ENCODE measurements around the gene IKZF3. TPM values are rescaled to one million over a fixed set of nuclear protein-coding genes. Genes with fewer than 3 reads are reported as not detected.

Gene IKZF3
- total and polyA plus RNA-seq, 4 experiments from 2014 or later = 3.2 to 118 (median 102) TPM

GRCh38 chr17:39781031-39781860 is 82.9 kb downstream of the IKZF3 start:
- Mint-ChIP-seq H3K4me1 (peaks cover 41 to 82% (median 63%) of the 10 kb centered on the region in 4 donors), H3K9me3 (no peaks in the 10 kb centered on the region), H3K27ac (peak overlapping the region; percentile 86 to 95 (median 90)), H3K27me3 (no peaks in the 10 kb centered on the region), H3K4me3 (peak overlapping the region in 7 of 8 donors; percentile 27 to 72 (median 61)), H3K36me3 (peaks cover 36 to 43% of the 10 kb centered on the region in 2 donors)
- Histone ChIP-seq H3K9me3 (ENCODE audit: control insufficient read depth in 1 of 2, low read length in 2 of 2) (no peaks in the 10 kb centered on the region), H3K27ac (ENCODE audit: low read depth, low read length) (peak overlapping the region; percentile 12), H3K36me3 (ENCODE audit: insufficient read depth, low read length) (no peaks in the 10 kb centered on the region), H3K4me3 (ENCODE audit: low read length in 2 of 2) (no peak overlapping the region), H3K27me3 (ENCODE audit: insufficient read depth, low read length) (no peaks in the 10 kb centered on the region), H3K4me1 (ENCODE audit: insufficient read depth, low read length) (peaks cover 78% of the 10 kb centered on the region)
- intact Hi-C loops (cut with micrococcal nuclease) = loop anchor here (1.0 kb wide), 1 partner anchor 10 kb away; no protein-coding TSS in a partner anchor
- no peak for DNase-seq
- POLR2A ChIA-PET (ENCODE audit: partially characterized antibody) = interaction anchor here (0.6 to 12.5 kb wide), 15 partner anchors 9 to 145 kb away, joined by 3 to 174 read pairs (median 5); partner anchors contain the start of gene IKZF3
- CTCF ChIA-PET (ENCODE audit: partially characterized antibody) = interaction anchor here (0.9 to 5.4 kb wide), 13 partner anchors 9 to 199 kb away, joined by 3 to 43 read pairs (median 7); partner anchors contain the start of genes IKZF3 and PSMD3

- ChIA-PET POLR2A (ENCODE audit: partially characterized antibody) (interaction anchor here (0.6 to 12.5 kb wide), 19 partner anchors 8 to 203 kb away, joined by 3 to 174 read pairs (median 7); partner anchors contain the start of genes IKZF3, MIEN1 and PSMD3), CTCF (ENCODE audit: partially characterized antibody) (interaction anchor here (0.9 to 2.6 kb wide), 7 partner anchors 16 to 156 kb away, joined by 3 to 25 read pairs (median 3); no protein-coding TSS in a partner anchor)
- no peaks in the 10 kb centered on the region for H3K9me3 Mint-ChIP-seq
- DNase-seq = peak in 4 of 5 donors; percentile 34 to 57 (median 48)
- Histone ChIP-seq H3K27ac (ENCODE audit: low read depth, low read length) (peak overlapping the region; percentile 77), H3K36me3 (ENCODE audit: insufficient read depth, low read length) (no peaks in the 10 kb centered on the region), H3K4me1 (ENCODE audit: insufficient read depth, low read length) (peaks cover 84% of the 10 kb centered on the region), H3K9me3 (ENCODE audit: control insufficient read depth in 1 of 2, low read length in 2 of 2) (no peaks in the 10 kb centered on the region), H3K27me3 (ENCODE audit: insufficient read depth, low read length) (no peaks in the 10 kb centered on the region), H3K4me3 (ENCODE audit: low read length in 2 of 2) (peak overlapping the region; percentile 64 to 74)
- peaks cover 51 to 88% (median 69%) of the 10 kb centered on the region in 4 donors for H3K4me1 Mint-ChIP-seq
- H3K4me3 Mint-ChIP-seq = peak overlapping the region; percentile 93 to 99 (median 96)
- H3K27ac Mint-ChIP-seq = peak overlapping the region; percentile 89 to 98 (median 95)
- no peaks in the 10 kb centered on the region for H3K27me3 Mint-ChIP-seq
- H3K36me3 Mint-ChIP-seq = peaks cover 30 to 39% of the 10 kb centered on the region in 2 donors
- intact Hi-C loops (cut with micrococcal nuclease) = loop anchor here (1.0 to 2.0 kb wide), 4 partner anchors 13 to 47 kb away; partner anchors contain the start of gene MIEN1
Measured at GRCh38 chr17:39777534-39778365, 86.4 kb downstream of the IKZF3 start.

GRCh38 chr17:39776252-39776651 is 87.9 kb downstream of the IKZF3 start:
- CTCF ChIA-PET (ENCODE audit: partially characterized antibody) = interaction anchor here (0.9 to 2.6 kb wide), 6 partner anchors 10 to 153 kb away, joined by 3 to 25 read pairs (median 3); partner anchors contain the start of gene MIEN1
- DNase-seq = peak in 2 of 5 donors; percentile 29 to 59

GRCh38 chr17:39775031-39775430 is 89.1 kb downstream of the IKZF3 start:
- H3K4me3 Mint-ChIP-seq = peak overlapping the region; percentile 93 to 99 (median 96)
- Histone ChIP-seq H3K4me1 (ENCODE audit: insufficient read depth, low read length) (peaks cover 84% of the 10 kb centered on the region), H3K27me3 (ENCODE audit: insufficient read depth, low read length) (no peaks in the 10 kb centered on the region), H3K27ac (ENCODE audit: low read depth, low read length) (peak overlapping the region; percentile 77), H3K4me3 (ENCODE audit: low read length in 2 of 2) (peak overlapping the region; percentile 18 to 74), H3K36me3 (ENCODE audit: insufficient read depth, low read length) (no peaks in the 10 kb centered on the region), H3K9me3 (ENCODE audit: control insufficient read depth in 1 of 2, low read length in 2 of 2) (no peaks in the 10 kb centered on the region)
- no peak for DNase-seq
- peaks cover 56 to 91% (median 71%) of the 10 kb centered on the region in 4 donors for H3K4me1 Mint-ChIP-seq
- peaks cover 45 to 49% of the 10 kb centered on the region in 2 donors for H3K36me3 Mint-ChIP-seq
- H3K27ac Mint-ChIP-seq = peak overlapping the region; percentile 89 to 98 (median 95)
- no peaks in the 10 kb centered on the region for H3K27me3 Mint-ChIP-seq
- ChIA-PET POLR2A (ENCODE audit: partially characterized antibody) (interaction anchor here (1.3 to 12.5 kb wide), 9 partner anchors 10 to 88 kb away, joined by 4 to 174 read pairs (median 22); partner anchors contain the start of genes IKZF3 and MIEN1), CTCF (ENCODE audit: partially characterized antibody) (interaction anchor here (0.7 to 1.5 kb wide), 6 partner anchors 27 to 206 kb away, joined by 3 to 4 read pairs (median 3); partner anchors contain the start of genes MIEN1 and PSMD3)
- intact Hi-C loops (cut with micrococcal nuclease) = no loop called here
- no peaks in the 10 kb centered on the region for H3K9me3 Mint-ChIP-seq

More at GRCh38 chr17:39776252-39776651, 87.9 kb downstream of the IKZF3 start:
- H3K36me3 ChIP-seq (ENCODE audit: insufficient read depth, low read length) = no peaks in the 10 kb centered on the region
- peak overlapping the region; percentile 77 for H3K27ac ChIP-seq (ENCODE audit: low read depth, low read length)
- POLR2A ChIA-PET (ENCODE audit: partially characterized antibody) = interaction anchor here (0.9 to 12.5 kb wide), 13 partner anchors 9 to 153 kb away, joined by 3 to 174 read pairs (median 17); partner anchors contain the start of genes IKZF3, MIEN1 and ZPBP2
- intact Hi-C loops (cut with micrococcal nuclease) = loop anchor here (2.0 kb wide), 2 partner anchors 15 to 37 kb away; no protein-coding TSS in a partner anchor
- H3K4me1 ChIP-seq (ENCODE audit: insufficient read depth, low read length) = peaks cover 84% of the 10 kb centered on the region
- H3K27ac Mint-ChIP-seq = peak overlapping the region; percentile 89 to 98 (median 95)
- H3K4me3 Mint-ChIP-seq = peak overlapping the region; percentile 93 to 99 (median 96)
- no peaks in the 10 kb centered on the region for H3K27me3 ChIP-seq (ENCODE audit: insufficient read depth, low read length)
- peak overlapping the region; percentile 64 to 74 for H3K4me3 ChIP-seq (ENCODE audit: low read length in 2 of 2)
- no peaks in the 10 kb centered on the region for H3K27me3 Mint-ChIP-seq
- H3K4me1 Mint-ChIP-seq = peaks cover 52 to 88% (median 68%) of the 10 kb centered on the region in 4 donors
- no peaks in the 10 kb centered on the region for H3K9me3 ChIP-seq (ENCODE audit: control insufficient read depth in 1 of 2, low read length in 2 of 2)
- H3K36me3 Mint-ChIP-seq = peaks cover 40 to 47% of the 10 kb centered on the region in 2 donors
- no peaks in the 10 kb centered on the region for H3K9me3 Mint-ChIP-seq

GRCh38 chr17:39774047-39774446 is 90.1 kb downstream of the IKZF3 start:
- Mint-ChIP-seq H3K36me3 (peaks cover 47 to 58% of the 10 kb centered on the region in 2 donors), H3K27me3 (no peaks in the 10 kb centered on the region), H3K4me1 (peaks cover 61 to 96% (median 77%) of the 10 kb centered on the region in 4 donors), H3K9me3 (no peaks in the 10 kb centered on the region), H3K4me3 (peak overlapping the region; percentile 78 to 97 (median 94)), H3K27ac (peak overlapping the region; percentile 89 to 98 (median 94))
- Histone ChIP-seq H3K27me3 (ENCODE audit: insufficient read depth, low read length) (no peaks in the 10 kb centered on the region), H3K9me3 (ENCODE audit: control insufficient read depth in 1 of 2, low read length in 2 of 2) (no peaks in the 10 kb centered on the region), H3K27ac (ENCODE audit: low read depth, low read length) (peak overlapping the region; percentile 77), H3K4me1 (ENCODE audit: insufficient read depth, low read length) (peaks cover 84% of the 10 kb centered on the region), H3K36me3 (ENCODE audit: insufficient read depth, low read length) (no peaks in the 10 kb centered on the region), H3K4me3 (ENCODE audit: low read length in 2 of 2) (peak overlapping the region; percentile 27)
- intact Hi-C loops (cut with micrococcal nuclease) = loop anchor here (5.0 kb wide), 1 partner anchor 548 kb away; no protein-coding TSS in a partner anchor
- no peak for DNase-seq
- ChIA-PET CTCF (ENCODE audit: partially characterized antibody) (no interaction called here), POLR2A (ENCODE audit: partially characterized antibody) (interaction anchor here (1.0 to 12.5 kb wide), 5 partner anchors 10 to 46 kb away, joined by 3 to 174 read pairs (median 50); no protein-coding TSS in a partner anchor)

Measured in CD4-positive, alpha-beta memory T cell (primary cell).